ENCODE data around the gene KIF26B.

The KIF26B gene

DNA sequence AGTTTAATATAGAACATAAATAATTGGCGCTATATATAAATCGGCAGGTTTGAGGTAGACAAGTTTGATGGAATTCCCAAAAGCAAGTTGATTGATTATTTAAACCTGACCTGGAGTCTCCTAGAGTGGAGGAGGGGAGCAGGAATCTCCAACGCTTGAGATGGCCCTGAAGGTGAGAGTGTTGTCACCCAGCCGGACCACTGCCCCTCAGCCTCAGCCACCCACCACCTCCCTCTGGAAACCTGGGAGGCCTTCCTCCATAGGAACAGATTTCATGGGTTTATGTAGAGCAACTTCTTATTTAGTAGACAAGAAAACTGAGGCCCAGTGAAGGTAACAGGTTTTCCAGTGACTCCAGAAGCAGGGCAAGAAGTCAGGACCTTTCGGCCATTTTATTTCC, 389.5 kb downstream of the KIF26B start:
- H3K4me1 ChIP-seq (ENCODE audit: insufficient read depth, low read length) = no peaks in the 10 kb centered on the region
- H4K20me1 ChIP-seq (ENCODE audit: insufficient read depth, low read length) = no peaks in the 10 kb centered on the region
- no peak for DNase-seq
- H3K4me2 ChIP-seq (ENCODE audit: insufficient read depth, low read length) = no peak overlapping the region
- no peak overlapping the region for H3K9ac ChIP-seq (ENCODE audit: low read depth, low read length)
- TF ChIP-seq, protein P1, sequence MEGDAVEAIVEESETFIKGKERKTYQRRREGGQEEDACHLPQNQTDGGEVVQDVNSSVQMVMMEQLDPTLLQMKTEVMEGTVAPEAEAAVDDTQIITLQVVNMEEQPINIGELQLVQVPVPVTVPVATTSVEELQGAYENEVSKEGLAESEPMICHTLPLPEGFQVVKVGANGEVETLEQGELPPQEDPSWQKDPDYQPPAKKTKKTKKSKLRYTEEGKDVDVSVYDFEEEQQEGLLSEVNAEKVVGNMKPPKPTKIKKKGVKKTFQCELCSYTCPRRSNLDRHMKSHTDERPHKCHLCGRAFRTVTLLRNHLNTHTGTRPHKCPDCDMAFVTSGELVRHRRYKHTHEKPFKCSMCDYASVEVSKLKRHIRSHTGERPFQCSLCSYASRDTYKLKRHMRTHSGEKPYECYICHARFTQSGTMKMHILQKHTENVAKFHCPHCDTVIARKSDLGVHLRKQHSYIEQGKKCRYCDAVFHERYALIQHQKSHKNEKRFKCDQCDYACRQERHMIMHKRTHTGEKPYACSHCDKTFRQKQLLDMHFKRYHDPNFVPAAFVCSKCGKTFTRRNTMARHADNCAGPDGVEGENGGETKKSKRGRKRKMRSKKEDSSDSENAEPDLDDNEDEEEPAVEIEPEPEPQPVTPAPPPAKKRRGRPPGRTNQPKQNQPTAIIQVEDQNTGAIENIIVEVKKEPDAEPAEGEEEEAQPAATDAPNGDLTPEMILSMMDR (IDR thresholded peaks at IDR 0.05; ENCODE audit: borderline replicate concordance, extremely low read depth, low read length, poor library complexity, severe bottlenecking) = no peak
- TF ChIP-seq EZH2 (IDR thresholded peaks at IDR 0.05; ENCODE audit: borderline replicate concordance, low read depth, low read length, severe bottlenecking) = no peak
- ATAC-seq (ENCODE audit: insufficient read depth, low read depth) = no peak
- no peaks in the 10 kb centered on the region for H3K9me3 ChIP-seq (ENCODE audit: insufficient read depth, low read length, severe bottlenecking)
- H3K4me3 ChIP-seq (ENCODE audit: low read depth in 1 of 2, low read length in 2 of 2) = no peak overlapping the region
- no peak overlapping the region for H3K27ac ChIP-seq (ENCODE audit: low read length)
- no peaks in the 10 kb centered on the region for H3K79me2 ChIP-seq (ENCODE audit: insufficient read depth, low read length)
- H3K27me3 ChIP-seq (ENCODE audit: insufficient read depth, low read length, poor library complexity) = no peaks in the 10 kb centered on the region
- H3K36me3 ChIP-seq (ENCODE audit: insufficient read depth, low read length) = no peaks in the 10 kb centered on the region
- no peak overlapping the region for H2AFZ ChIP-seq (ENCODE audit: low read depth, low read length)

DNA sequence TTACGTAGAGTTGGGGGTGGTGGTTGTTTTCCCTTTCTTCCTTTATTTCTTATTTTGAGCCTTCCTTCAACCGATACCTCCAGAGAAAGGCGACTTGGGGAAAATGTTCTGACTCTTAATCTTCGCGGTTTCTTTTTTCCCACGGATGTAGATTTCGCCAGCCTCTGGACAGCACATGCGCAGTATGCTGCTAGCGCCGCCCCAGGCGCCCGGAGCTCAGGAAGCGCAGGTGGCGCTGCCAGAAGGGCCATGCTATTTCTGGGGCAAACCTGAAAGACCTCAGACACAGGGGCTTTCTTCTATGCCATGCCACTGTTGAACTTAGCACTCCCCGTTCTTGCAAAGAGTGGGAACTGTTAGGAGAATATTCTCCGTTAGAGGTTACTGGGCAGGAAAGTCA, 392.1 kb downstream of the KIF26B start:
- Histone ChIP-seq H3K4me3 (ENCODE audit: low read depth in 1 of 2, low read length in 2 of 2) (no peak overlapping the region), H3K36me3 (ENCODE audit: insufficient read depth, low read length) (no peaks in the 10 kb centered on the region), H2AFZ (ENCODE audit: low read depth, low read length) (no peak overlapping the region), H3K4me2 (ENCODE audit: insufficient read depth, low read length) (no peak overlapping the region), H3K79me2 (ENCODE audit: insufficient read depth, low read length) (no peaks in the 10 kb centered on the region), H4K20me1 (ENCODE audit: insufficient read depth, low read length) (no peaks in the 10 kb centered on the region), H3K4me1 (ENCODE audit: insufficient read depth, low read length) (no peaks in the 10 kb centered on the region), H3K9ac (ENCODE audit: low read depth, low read length) (no peak overlapping the region), H3K27ac (ENCODE audit: low read length) (no peak overlapping the region), H3K27me3 (ENCODE audit: insufficient read depth, low read length, poor library complexity) (no peaks in the 10 kb centered on the region), H3K9me3 (ENCODE audit: insufficient read depth, low read length, severe bottlenecking) (no peaks in the 10 kb centered on the region)
- DNase-seq (peak; percentile 45), ATAC-seq (ENCODE audit: insufficient read depth, low read depth) (peak; percentile 66; the same call in 2 of the 3 replicates)
- no peak for TF ChIP-seq EZH2 (IDR thresholded peaks at IDR 0.05; ENCODE audit: borderline replicate concordance, low read depth, low read length, severe bottlenecking)
- TF ChIP-seq, protein P1 (IDR thresholded peaks at IDR 0.05; ENCODE audit: borderline replicate concordance, extremely low read depth, low read length, poor library complexity, severe bottlenecking) = no peak

DNA sequence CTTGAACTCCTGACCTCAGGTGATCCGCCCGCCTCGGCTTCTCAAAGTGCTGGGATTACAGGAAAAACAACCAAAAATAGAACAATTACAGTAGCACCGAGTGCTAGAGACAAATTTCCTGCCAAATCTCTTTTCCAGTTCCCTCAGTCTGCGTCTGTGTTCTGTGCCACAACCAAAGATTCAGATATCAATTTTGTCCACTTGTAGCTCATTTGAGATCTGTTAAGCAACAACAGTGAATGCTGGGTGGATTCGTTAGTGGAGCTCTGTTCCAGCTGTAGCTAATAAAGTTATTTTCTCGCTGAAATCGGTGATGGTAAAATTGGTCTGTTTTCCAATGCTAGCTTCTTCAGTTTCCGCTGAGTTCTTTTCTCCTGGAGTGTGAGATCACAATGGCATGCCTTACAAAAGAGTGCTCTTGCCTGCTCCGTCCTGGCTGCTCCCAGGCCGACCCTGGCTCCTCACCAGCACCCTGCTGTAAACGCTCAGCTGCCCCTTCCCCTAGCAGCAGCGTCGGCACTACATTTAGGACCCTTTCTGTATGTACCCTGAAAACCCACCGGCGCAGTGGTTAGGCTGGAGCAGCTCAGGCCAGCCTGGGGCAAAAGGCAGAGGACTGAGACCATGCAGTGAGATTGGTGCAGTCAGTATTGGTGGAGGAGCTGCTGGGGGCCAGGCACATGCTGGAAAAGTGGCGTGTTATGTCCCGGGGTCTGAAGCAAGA, 395.4 kb downstream of the KIF26B start:
- no peaks in the 10 kb centered on the region for H3K4me1 ChIP-seq (ENCODE audit: insufficient read depth, low read length)
- no peaks in the 10 kb centered on the region for H3K9me3 ChIP-seq (ENCODE audit: insufficient read depth, low read length, severe bottlenecking)
- H3K9ac ChIP-seq (ENCODE audit: low read depth, low read length) = no peak overlapping the region
- H3K27ac ChIP-seq (ENCODE audit: low read length) = no peak overlapping the region
- no peak overlapping the region for H3K4me2 ChIP-seq (ENCODE audit: insufficient read depth, low read length)
- DNase-seq (no peak), ATAC-seq (ENCODE audit: insufficient read depth, low read depth) (no peak)
- H4K20me1 ChIP-seq (ENCODE audit: insufficient read depth, low read length) = no peaks in the 10 kb centered on the region
- H3K79me2 ChIP-seq (ENCODE audit: insufficient read depth, low read length) = no peaks in the 10 kb centered on the region
- TF ChIP-seq EZH2 (IDR thresholded peaks at IDR 0.05; ENCODE audit: borderline replicate concordance, low read depth, low read length, severe bottlenecking) = no peak
- TF ChIP-seq, protein P1 (IDR thresholded peaks at IDR 0.05; ENCODE audit: borderline replicate concordance, extremely low read depth, low read length, poor library complexity, severe bottlenecking) = no peak
- no peak overlapping the region for H2AFZ ChIP-seq (ENCODE audit: low read depth, low read length)
- no peaks in the 10 kb centered on the region for H3K36me3 ChIP-seq (ENCODE audit: insufficient read depth, low read length)
- no peaks in the 10 kb centered on the region for H3K27me3 ChIP-seq (ENCODE audit: insufficient read depth, low read length, poor library complexity)
- H3K4me3 ChIP-seq (ENCODE audit: low read depth in 1 of 2, low read length in 2 of 2) = no peak overlapping the region

Data from DND-41 (cell line).